GM18868 (cell line): ENCODE measurements around the gene GCK.

Experiments used
- ATAC-seq: cut with Tn5 transposase; IDR thresholded peaks from one replicate; pipeline ENCODE4 v1.9.1; 2021; ENCODE audit warnings: mild to moderate bottlenecking, moderate library complexity; ENCODE audit not compliant: unreplicated experiment

Gene GCK

DNA sequence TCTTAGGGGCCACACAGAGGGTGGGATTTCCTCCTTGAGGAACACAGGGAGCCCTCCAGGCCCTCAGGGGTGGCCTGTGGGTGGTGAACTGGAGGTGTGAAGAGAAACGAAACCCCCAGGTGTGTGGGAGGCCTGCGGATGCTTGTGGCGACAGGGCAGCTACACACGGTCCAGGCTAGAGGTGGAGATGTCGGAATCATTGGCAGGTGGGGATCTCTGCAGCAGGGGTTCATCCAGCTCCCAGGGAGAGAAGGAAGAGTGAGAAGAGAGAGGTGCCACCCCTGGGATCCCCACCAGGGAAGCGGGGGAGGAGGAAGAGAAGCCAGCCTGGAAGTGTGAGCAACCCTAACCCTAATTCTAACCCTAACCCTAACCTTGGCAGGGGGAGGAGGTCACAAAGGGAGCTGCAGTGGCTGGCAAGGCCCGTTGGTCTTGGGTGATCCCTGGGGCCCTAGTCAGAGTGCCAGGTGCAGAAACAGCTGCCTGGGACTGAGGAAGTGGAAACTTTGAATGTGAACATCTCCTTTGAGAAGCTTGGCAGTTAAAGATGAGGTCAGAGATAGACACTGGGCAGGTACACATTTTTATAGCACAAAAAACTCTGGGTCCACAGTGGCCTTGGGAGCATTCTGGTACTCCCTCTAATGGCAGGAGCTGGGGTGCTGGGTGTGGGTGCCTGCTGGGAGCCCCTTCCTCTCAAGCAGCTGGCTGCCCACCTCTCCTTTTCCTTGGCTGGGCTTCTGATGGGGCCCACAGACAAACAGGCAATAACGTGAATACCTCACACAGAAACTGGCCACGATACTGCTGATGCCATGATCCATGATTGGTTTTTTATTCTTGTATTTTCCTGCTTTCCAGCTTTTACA lies 91.9 kb downstream of the GCK start:
- peak; percentile 68 for ATAC-seq

DNA sequence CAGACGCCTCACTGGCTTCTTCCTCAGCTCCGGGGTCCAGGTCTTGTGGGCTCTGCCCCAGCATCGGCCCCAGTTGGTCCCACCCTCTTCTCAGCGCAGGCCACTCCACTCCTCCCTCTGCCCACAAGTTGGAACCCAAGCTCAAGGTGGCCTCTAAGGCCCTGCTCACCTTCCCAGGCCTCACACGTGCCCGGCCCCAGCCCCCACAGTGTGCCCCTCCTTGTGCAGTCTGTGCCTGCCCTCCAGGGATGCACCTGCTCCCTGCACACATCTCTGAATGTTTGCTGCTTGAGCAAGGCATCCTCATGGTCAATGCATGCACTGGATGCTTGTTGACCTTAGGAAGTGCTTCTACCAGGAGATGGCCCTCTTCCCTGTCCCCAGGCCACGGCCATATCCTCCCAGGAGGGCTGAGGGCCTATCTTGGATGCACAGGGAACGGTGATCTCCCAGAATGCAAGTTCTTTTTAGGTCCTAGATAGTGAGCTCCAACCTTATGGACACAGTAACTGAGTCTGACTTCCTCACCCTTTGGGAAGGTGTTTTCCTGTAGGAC lies 92.8 kb downstream of the GCK start:
- ATAC-seq: no peak

DNA sequence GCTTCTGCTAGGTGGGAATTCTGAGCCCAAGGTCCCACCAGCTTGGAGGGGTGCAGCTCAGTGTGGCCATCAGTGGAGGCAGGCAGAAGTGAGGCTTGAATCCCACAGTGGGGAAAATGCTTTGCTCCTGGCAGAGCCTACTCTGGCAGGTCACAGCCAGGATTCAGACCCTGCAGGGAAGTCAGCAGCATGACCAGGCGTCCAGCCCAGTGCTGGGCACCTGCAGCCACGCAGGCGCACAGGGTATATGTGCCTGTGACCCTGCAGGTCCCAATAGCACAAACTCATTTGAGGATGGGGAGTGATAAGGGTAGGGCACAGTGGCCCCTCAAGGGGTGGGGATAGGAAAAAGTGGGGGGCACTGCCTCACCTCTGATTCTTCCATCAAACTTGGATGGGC lies 93.5 kb downstream of the GCK start:
- no peak for ATAC-seq

DNA sequence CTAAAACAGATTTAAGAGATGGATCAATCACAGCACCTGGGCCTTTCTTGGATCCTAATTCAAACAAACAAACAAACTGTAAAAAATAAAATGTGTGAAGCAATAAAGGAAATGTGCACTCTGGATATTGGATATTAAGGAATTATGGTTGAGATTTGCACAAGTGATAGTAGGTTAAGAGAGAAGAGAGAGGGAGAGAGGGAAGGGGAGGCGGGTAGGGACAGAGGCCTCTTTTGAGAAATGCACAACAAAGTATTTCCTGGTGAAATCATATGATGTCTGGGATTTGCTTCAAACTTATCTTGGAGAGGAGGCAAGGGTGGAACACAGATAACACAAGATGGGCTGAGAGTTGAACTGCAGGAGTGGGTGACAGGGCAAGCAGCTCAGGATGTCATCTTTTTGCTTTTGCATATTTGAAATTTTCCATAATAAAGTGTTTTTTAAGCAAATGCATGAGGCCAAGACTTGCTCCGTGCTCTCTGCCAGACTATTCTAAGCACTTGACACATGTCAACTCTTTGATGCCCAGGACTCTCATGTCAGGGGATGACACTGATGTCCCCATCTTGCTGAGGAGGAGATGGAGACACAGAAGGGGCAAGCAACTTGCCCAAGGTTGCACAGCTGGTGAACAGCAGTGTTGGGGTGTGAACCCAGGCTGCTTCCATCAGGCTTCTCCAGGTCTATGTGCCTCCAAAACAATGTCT lies 94.2 kb downstream of the GCK start:
- no peak for ATAC-seq

DNA sequence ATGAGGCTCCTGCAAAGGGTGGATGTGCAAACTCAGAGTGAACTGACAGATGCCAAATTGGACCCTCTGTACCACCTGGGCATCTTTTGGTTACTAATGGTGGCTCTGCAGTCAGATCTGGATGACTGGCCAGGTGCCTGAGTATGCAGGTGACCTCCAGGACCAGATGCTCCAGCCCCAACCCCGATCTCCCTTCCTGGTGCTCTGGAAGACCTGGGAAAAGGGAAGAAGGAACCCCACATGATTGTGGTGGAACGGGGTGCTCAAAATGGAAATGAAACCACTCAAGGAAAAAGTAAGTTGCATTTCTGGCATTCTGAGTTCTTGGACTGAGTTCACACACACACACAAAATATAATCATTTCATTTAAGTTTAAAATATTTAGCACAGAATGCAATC lies 94.9 kb downstream of the GCK start:
- ATAC-seq: no peak
